Measurements from ENCODE around the gene LEMD1. TPM values are rescaled to one million over a fixed set of nuclear protein-coding genes. Genes with fewer than 3 reads are reported as not detected.
A peak's percentile ranks its signal among the peaks of the same experiment; 100 is the strongest.

Gene LEMD1
- total RNA-seq, 2 experiments from 2014 or later: not detected

DNA sequence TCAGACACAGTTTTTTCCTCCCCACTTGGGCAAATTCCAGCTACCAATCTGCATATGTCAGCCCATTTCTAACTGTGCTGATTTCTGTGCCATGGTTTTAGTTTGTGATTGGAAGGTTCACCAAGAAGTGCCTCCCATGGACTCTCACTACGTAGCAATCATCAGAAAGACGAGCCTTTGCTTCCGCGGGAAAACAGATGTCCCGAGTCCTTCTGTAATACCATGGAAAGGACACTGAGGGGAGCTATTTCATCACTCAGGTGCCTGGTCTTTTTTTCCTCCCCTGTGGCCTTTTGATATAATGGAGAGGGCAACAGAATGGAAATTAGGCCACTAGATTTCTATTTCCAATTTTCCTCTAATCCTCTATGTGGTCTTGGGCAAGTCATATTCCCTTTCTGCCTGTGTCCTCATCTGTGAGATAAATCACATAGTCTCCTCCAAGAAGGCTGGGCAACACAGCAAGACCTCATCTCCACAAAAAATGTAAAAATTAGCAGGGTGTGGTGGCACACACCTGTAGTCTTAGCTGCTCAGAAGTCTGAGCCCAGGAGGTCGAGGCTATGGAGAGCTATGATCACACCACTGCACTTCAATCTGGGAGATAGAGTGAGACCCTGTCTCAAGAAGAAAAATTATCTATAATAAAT lies 24.8 kb downstream of the LEMD1 start:
- no peaks in the 10 kb centered on the region for H3K36me3 ChIP-seq (ENCODE audit: insufficient read depth, low read length)
- no peaks in the 10 kb centered on the region for H3K9me3 ChIP-seq (ENCODE audit: control insufficient read depth in 1 of 2, insufficient read depth in 1 of 2, low read length in 2 of 2)
- H3K9me3 Mint-ChIP-seq: no peaks in the 10 kb centered on the region
- H3K27ac ChIP-seq (ENCODE audit: low read depth in 1 of 2, low read length in 2 of 2): no peak overlapping the region
- H3K27me3 ChIP-seq (ENCODE audit: control insufficient read depth in 1 of 2, insufficient read depth in 2 of 2, low read length in 2 of 2): no peaks in the 10 kb centered on the region
- intact Hi-C loops (cut with DNase I, micrococcal nuclease): loop anchor here (1.0 to 2.0 kb wide), 2 partner anchors 88 to 128 kb away; no protein-coding TSS in a partner anchor
- H3K27me3 Mint-ChIP-seq: peaks cover 19% of the 10 kb centered on the region
- CTCF ChIA-PET: interaction anchor here (0.6 to 3.0 kb wide), 8 partner anchors 14 to 343 kb away, joined by 3 to 39 read pairs (median 5); no protein-coding TSS in a partner anchor
- no peaks in the 10 kb centered on the region for H3K36me3 Mint-ChIP-seq (ENCODE audit: low read depth)
- no peak overlapping the region for H3K4me3 Mint-ChIP-seq
- POLR2A ChIA-PET: interaction anchor here (1.6 kb wide), 1 partner anchor 127 kb away, joined by 3 read pairs; no protein-coding TSS in a partner anchor
- no peak overlapping the region for H3K27ac Mint-ChIP-seq
- H3K4me1 ChIP-seq (ENCODE audit: insufficient read depth, low read length): peaks cover 2% of the 10 kb centered on the region
- ATAC-seq (ENCODE audit: poor library complexity): peak; percentile 41
- TF ChIP-seq, protein P1, sequence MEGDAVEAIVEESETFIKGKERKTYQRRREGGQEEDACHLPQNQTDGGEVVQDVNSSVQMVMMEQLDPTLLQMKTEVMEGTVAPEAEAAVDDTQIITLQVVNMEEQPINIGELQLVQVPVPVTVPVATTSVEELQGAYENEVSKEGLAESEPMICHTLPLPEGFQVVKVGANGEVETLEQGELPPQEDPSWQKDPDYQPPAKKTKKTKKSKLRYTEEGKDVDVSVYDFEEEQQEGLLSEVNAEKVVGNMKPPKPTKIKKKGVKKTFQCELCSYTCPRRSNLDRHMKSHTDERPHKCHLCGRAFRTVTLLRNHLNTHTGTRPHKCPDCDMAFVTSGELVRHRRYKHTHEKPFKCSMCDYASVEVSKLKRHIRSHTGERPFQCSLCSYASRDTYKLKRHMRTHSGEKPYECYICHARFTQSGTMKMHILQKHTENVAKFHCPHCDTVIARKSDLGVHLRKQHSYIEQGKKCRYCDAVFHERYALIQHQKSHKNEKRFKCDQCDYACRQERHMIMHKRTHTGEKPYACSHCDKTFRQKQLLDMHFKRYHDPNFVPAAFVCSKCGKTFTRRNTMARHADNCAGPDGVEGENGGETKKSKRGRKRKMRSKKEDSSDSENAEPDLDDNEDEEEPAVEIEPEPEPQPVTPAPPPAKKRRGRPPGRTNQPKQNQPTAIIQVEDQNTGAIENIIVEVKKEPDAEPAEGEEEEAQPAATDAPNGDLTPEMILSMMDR (IDR thresholded peaks at IDR 0.05): peak; percentile 37
- DNase-seq: peak in 4 of 14 experiments; percentile 15 to 65 (median 60)
- H3K4me3 ChIP-seq (ENCODE audit: low read length): no peak overlapping the region
- H3K4me1 Mint-ChIP-seq (ENCODE audit: low read depth): peaks cover 7% of the 10 kb centered on the region

DNA sequence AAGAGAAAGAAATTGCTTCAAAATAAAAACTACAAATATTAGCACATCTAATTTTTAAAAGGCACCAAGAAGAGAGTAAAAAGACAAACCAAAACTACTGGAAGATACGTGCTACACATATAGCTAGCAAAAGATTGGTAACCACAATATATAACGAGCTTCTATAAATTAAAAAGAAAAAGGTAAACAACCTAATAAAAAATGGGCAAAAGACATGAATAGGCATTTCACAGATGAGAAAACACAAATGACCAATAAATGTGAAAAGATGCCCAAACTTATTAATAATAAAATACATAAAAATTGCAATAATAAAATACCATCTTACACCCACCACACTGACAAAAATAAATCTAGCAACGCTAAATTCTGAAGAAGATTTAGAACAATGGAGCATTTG lies 26.2 kb downstream of the LEMD1 start:
- POLR2A ChIA-PET: no interaction called here
- intact Hi-C loops (cut with DNase I, micrococcal nuclease): loop anchor here in 1 of 2 experiments (2.0 kb wide), 1 partner anchor 129 kb away; no protein-coding TSS in a partner anchor
- CTCF ChIA-PET: interaction anchor here (0.8 to 3.0 kb wide), 2 partner anchors 90 to 129 kb away, joined by 3 to 18 read pairs; no protein-coding TSS in a partner anchor
- no peak overlapping the region for H3K27ac ChIP-seq (ENCODE audit: low read depth in 1 of 2, low read length in 2 of 2)
- Mint-ChIP-seq H3K4me1 (ENCODE audit: low read depth) (peaks cover 7% of the 10 kb centered on the region), H3K4me3 (no peak overlapping the region), H3K9me3 (no peaks in the 10 kb centered on the region), H3K27ac (no peak overlapping the region), H3K27me3 (peaks cover 27% of the 10 kb centered on the region), H3K36me3 (ENCODE audit: low read depth) (no peaks in the 10 kb centered on the region)
- DNase-seq: no peak
- TF ChIP-seq, protein P1 (IDR thresholded peaks at IDR 0.05): no peak
- no peak overlapping the region for H3K4me3 ChIP-seq (ENCODE audit: low read length)
- H3K4me1 ChIP-seq (ENCODE audit: insufficient read depth, low read length): peaks cover 2% of the 10 kb centered on the region
- peaks cover 7 to 9% of the 10 kb centered on the region in 2 experiments for H3K27me3 ChIP-seq (ENCODE audit: control insufficient read depth in 1 of 2, insufficient read depth in 2 of 2, low read length in 2 of 2)
- H3K9me3 ChIP-seq (ENCODE audit: control insufficient read depth in 1 of 2, insufficient read depth in 1 of 2, low read length in 2 of 2): no peaks in the 10 kb centered on the region
- no peak for ATAC-seq (ENCODE audit: poor library complexity)
- H3K36me3 ChIP-seq (ENCODE audit: insufficient read depth, low read length): no peaks in the 10 kb centered on the region

DNA sequence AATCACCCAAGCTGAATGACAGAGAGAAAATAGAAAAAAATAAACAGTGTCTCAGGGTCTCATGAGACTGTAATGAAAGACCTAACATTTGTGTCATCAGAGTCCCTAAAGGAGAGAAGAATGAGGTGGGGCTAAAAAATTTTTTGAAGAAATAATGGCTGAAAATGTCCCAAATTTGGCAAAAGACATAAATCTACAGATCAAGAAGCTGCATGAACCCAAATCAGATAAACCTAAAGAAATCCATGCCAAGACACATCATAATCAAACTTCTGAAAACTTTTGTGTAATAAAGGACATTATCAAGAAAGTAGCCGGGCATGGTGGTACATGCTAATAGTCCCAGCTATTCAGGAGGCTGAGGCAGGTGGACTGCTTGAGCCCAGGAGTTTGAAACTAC lies 29.2 kb downstream of the LEMD1 start:
- H3K9me3 Mint-ChIP-seq: no peaks in the 10 kb centered on the region
- H3K4me3 Mint-ChIP-seq: no peak overlapping the region
- no peak for ATAC-seq (ENCODE audit: poor library complexity)
- CTCF ChIA-PET: interaction anchor here (0.9 kb wide), 1 partner anchor 11 kb away, joined by 3 read pairs; no protein-coding TSS in a partner anchor
- peaks cover 7% of the 10 kb centered on the region for H3K4me1 Mint-ChIP-seq (ENCODE audit: low read depth)
- TF ChIP-seq, protein P1 (IDR thresholded peaks at IDR 0.05): no peak
- H3K36me3 ChIP-seq (ENCODE audit: insufficient read depth, low read length): no peaks in the 10 kb centered on the region
- H3K27ac ChIP-seq (ENCODE audit: low read depth in 1 of 2, low read length in 2 of 2): no peak overlapping the region
- H3K27me3 ChIP-seq (ENCODE audit: control insufficient read depth in 1 of 2, insufficient read depth in 2 of 2, low read length in 2 of 2): peaks cover 7 to 11% of the 10 kb centered on the region in 2 experiments
- intact Hi-C loops (cut with DNase I, micrococcal nuclease): no loop called here
- H3K4me3 ChIP-seq (ENCODE audit: low read length): no peak overlapping the region
- H3K27me3 Mint-ChIP-seq: peaks cover 41% of the 10 kb centered on the region
- no peak overlapping the region for H3K27ac Mint-ChIP-seq
- H3K36me3 Mint-ChIP-seq (ENCODE audit: low read depth): no peaks in the 10 kb centered on the region
- H3K9me3 ChIP-seq (ENCODE audit: control insufficient read depth in 1 of 2, insufficient read depth in 1 of 2, low read length in 2 of 2): no peaks in the 10 kb centered on the region
- H3K4me1 ChIP-seq (ENCODE audit: insufficient read depth, low read length): peaks cover 2% of the 10 kb centered on the region
- POLR2A ChIA-PET: no interaction called here
- no peak for DNase-seq

All from CD4-positive, alpha-beta T cell (primary cell).